HG03066 (cell line): ENCODE measurements around the gene FMC1.

Source experiments
- ATAC-seq: cut with Tn5 transposase; IDR thresholded peaks from one replicate; pipeline ENCODE4 v1.9.1; 2021; ENCODE audit warnings: low read depth; ENCODE audit not compliant: unreplicated experiment

Gene FMC1

DNA sequence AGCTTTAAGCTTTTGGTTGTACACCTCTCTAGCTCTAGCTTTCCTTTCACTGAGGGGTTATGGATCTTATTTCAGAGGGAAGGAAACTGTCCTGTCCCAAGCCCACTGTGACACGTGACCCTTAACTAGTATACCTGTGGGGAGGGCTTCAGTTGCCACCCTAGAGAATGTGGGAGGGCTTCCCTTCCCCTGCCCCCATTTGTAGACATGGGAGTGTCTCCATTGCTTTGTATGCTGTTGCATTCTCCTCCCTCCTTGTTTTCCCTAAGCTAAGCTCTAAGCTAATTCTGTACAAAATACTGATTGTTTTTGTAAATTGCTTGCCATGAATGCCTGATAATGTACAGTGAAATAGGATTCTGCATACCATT, 29.8 kb downstream of the FMC1 start:
- no peak for ATAC-seq

DNA sequence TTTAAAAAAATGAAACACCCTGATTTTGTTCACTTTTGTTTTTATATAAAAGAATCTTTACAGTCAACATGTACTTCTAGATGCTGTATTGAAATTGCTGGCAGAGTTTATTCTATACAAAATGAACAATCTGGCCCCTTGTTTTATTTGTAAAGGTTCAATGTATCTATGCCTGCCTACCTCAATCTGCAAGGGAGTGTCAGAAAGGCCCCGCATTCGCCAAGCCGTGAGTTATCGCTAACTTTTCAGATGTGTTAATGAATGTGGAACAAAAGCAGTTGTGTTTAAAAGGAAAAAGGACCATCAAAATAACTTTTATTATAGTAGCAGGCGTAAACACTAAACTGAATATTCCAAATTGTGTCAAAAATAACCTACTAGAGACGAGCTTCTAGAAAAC, 33.1 kb downstream of the FMC1 start:
- no peak for ATAC-seq

GRCh38 chr7:139382439-139382838, 41.3 kb downstream of the FMC1 start:
- no peak for ATAC-seq

GRCh38 chr7:139384611-139385010, 43.5 kb downstream of the FMC1 start:
- ATAC-seq, result no peak

GRCh38 chr7:139387594-139387993, 46.5 kb downstream of the FMC1 start:
- no peak for ATAC-seq

GRCh38 chr7:139389091-139389490, 48.0 kb downstream of the FMC1 start:
- no peak for ATAC-seq

DNA sequence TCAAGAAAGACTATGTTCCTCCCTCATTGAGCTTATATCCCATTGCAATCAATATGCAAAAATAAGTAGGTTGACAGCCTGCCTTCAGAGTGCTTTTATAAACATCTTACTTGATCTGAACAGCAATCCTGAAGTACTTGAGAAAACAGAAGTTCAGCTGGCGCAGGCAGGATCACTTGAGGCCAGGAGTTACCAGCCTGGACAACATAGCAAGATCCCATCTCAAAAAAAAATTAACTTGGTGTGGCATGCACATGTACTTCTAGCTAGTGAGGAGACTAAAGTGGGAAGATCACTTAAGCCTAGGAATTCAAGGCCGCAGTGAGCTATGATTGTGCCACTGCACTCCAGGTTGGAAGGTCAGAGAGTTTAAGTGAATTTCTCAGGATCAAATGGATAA, 48.6 kb downstream of the FMC1 start:
- no peak for ATAC-seq

DNA sequence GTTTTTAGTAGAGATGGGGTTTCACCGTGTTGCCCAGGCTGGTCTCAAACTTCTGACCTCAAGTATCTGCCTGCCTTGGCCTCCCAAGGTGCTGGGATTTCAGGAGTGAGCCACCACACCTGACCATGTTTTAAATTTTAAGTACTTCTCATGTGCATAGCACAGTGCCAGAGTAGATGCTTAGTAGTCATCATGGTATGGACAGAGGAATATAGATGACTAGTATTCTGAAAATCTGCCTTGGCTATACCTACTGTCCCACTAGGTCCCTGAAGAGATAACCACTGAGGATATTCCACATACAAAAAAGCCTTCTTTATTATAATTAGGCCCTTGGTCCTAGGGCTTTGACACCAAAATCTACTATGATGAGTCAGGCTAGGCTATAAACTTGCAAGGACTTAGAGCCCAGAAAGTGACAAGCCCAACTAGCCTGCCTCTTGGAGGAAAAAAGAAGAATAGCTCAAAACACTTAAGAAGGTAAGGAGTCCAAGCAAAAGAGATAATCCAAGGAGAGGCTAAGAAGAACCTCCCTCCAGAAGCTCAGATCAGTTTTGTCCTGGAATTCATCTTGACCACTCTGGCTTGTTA, 52.6 kb downstream of the FMC1 start:
- no peak for ATAC-seq

DNA sequence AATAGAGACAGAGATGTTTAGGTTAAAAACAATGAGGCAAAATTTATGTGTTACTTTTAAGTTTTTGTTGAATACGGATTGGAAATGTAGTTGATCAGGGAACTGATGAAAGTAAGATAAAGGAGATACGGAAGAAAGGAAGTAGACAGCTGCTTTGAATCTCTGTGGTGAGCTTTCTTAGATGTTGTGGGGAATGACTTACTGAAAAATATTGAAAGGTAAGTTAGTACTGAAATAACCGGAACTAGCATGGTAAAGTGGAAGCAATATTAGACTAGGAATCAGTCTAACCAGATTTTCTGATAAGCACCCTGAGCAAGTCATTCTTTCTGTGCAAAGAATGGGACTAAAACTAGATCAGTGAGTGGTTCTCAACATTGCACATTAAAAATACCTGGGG, 53.4 kb downstream of the FMC1 start:
- no peak for ATAC-seq
